CD4-positive, alpha-beta T cell treated with Interleukin-17A for 4 hours (primary cell): ENCODE measurements around the gene TMEM135.

Source experiments
- DNase-seq: peaks from one replicate; pipeline ENCODE4 v3.0.0-alpha.2; 2020; ENCODE audit warnings: mixed read lengths

Gene TMEM135

GRCh38 chr11:87201376-87201775 lies 163.6 kb downstream of the TMEM135 start:
- DNase-seq = no peak

GRCh38 chr11:87203907-87204602 lies 166.3 kb downstream of the TMEM135 start:
- no peak for DNase-seq

- no peak for DNase-seq
Measured at GRCh38 chr11:87212891-87213290, 175.2 kb downstream of the TMEM135 start.

GRCh38 chr11:87213444-87213843 lies 175.7 kb downstream of the TMEM135 start:
- DNase-seq = no peak

GRCh38 chr11:87215236-87215635 lies 177.5 kb downstream of the TMEM135 start:
- no peak for DNase-seq

GRCh38 chr11:87219266-87219665 lies 181.5 kb downstream of the TMEM135 start:
- DNase-seq = no peak

- DNase-seq = no peak
Measured at GRCh38 chr11:87223816-87224215, 186.1 kb downstream of the TMEM135 start.

- no peak for DNase-seq
Measured at GRCh38 chr11:87224486-87224885, 186.8 kb downstream of the TMEM135 start.

GRCh38 chr11:87228820-87229219 lies 191.1 kb downstream of the TMEM135 start:
- no peak for DNase-seq

- no peak for DNase-seq
Measured at GRCh38 chr11:87230995-87231394, 193.3 kb downstream of the TMEM135 start.

- no peak for DNase-seq
Measured at GRCh38 chr11:87232320-87232719, 194.6 kb downstream of the TMEM135 start.

- no peak for DNase-seq
Measured at GRCh38 chr11:87235366-87235765, 197.6 kb downstream of the TMEM135 start.

- no peak for DNase-seq
Measured at GRCh38 chr11:87236368-87236767, 198.6 kb downstream of the TMEM135 start.

GRCh38 chr11:87239001-87239400 lies 201.3 kb downstream of the TMEM135 start:
- no peak for DNase-seq

- DNase-seq = no peak
Measured at GRCh38 chr11:87239531-87239930, 201.8 kb downstream of the TMEM135 start.

GRCh38 chr11:87251560-87251959 lies 213.8 kb downstream of the TMEM135 start:
- DNase-seq = no peak

GRCh38 chr11:87252869-87253268 lies 215.1 kb downstream of the TMEM135 start:
- DNase-seq = no peak

- DNase-seq = no peak
Measured at GRCh38 chr11:87254562-87254961, 216.8 kb downstream of the TMEM135 start.

GRCh38 chr11:87255589-87255988 lies 217.9 kb downstream of the TMEM135 start:
- DNase-seq = no peak

GRCh38 chr11:87256694-87257340 lies 219.1 kb downstream of the TMEM135 start:
- no peak for DNase-seq

GRCh38 chr11:87258171-87258833 lies 220.6 kb downstream of the TMEM135 start:
- DNase-seq = no peak

GRCh38 chr11:87259736-87260135 lies 222.0 kb downstream of the TMEM135 start:
- no peak for DNase-seq

- no peak for DNase-seq
Measured at GRCh38 chr11:87260811-87261210, 223.1 kb downstream of the TMEM135 start.

- no peak for DNase-seq
Measured at GRCh38 chr11:87263264-87263838, 225.6 kb downstream of the TMEM135 start.
